Vagina (tissue), 2 donors: ENCODE measurements around the gene EML4. TPM values are rescaled to one million over a fixed set of nuclear protein-coding genes. Genes with fewer than 3 reads are reported as not detected.
A peak's percentile ranks its signal among the peaks of the same experiment; 100 is the strongest.

Experiments used
- DNase-seq, 2 donors: peaks; one replicate each; pipeline ENCODE4 v3.0.0-alpha.2; 2017; ENCODE audit errors: extremely low spot score in 2 of 2
- H3K27ac ChIP-seq: fragments of 200-600 bp; sonication (generic); one replicate; pipeline ENCODE4 v1.5.1; 2019
- H3K27me3 ChIP-seq: fragments of 200-600 bp; sonication (generic); one replicate; pipeline ENCODE4 v1.5.1; 2019
- H3K36me3 ChIP-seq, 2 donors: fragments of 200-600 bp; sonication (generic); one replicate each; pipeline ENCODE4 v1.5.1; 2017 to 2019
- H3K4me1 ChIP-seq: fragments of 200-600 bp; sonication (generic); one replicate; pipeline ENCODE4 v1.5.1; 2019
- H3K4me3 ChIP-seq, 2 donors: fragments of 200-600 bp; sonication (generic); 1 replicate in 1 of 2; 2 replicates in 1 of 2; pipeline ENCODE4 v1.5.1; 2016 to 2019
- H3K9me3 ChIP-seq: fragments of 200-600 bp; sonication (generic); one replicate; pipeline ENCODE4 v1.5.1; 2019
- POLR2A ChIP-seq, 2 donors: fragments of 450-650 bp; IDR thresholded peaks; one replicate each; pipeline ENCODE4 v1.6.1; 2017; ENCODE audit warnings: antibody characterized with exemption in 2 of 2, mild to moderate bottlenecking in 2 of 2, moderate library complexity in 2 of 2
- POLR2AphosphoS5 ChIP-seq, 2 donors: sonication (generic); formaldehyde crosslinking; IDR thresholded peaks; one replicate each; pipeline ENCODE4 v1.9.0; 2017; ENCODE audit warnings: antibody characterized with exemption in 2 of 2, mild to moderate bottlenecking in 2 of 2, low read depth in 1 of 2; ENCODE audit not compliant: insufficient read depth in 1 of 2
- intact Hi-C: fragments of 100-400 bp; cut with DNase I; formaldehyde crosslinking; loops from one replicate; pipeline ENCODE4 v1.15.1; 2023
- total RNA-seq: library from RNA; depleted of rRNA; stranded (reverse); fragments of >200 nt; gene quantifications from one replicate; pipeline ENCODE4 v1.2.3, GENCODE V29; 2016
- TF ChIP-seq, protein P1 (sequence below), 3 experiments: fragments of 450-650 bp in 2 of 3; fragments of 200-600 bp in 1 of 3; sonication (generic) in 1 of 3; IDR thresholded peaks; one replicate each; pipeline ENCODE4 v1.5.1; 2017 to 2019; ENCODE audit warnings: antibody characterized with exemption in 3 of 3, mild to moderate bottlenecking in 2 of 3, moderate library complexity in 2 of 3

EML4 gene
- total RNA-seq, 1 donor from 2014 or later: 26.0 TPM

GRCh38 chr2:42364658-42365057, 195.5 kb downstream of the EML4 start:
- TF ChIP-seq POLR2A (IDR thresholded peaks at IDR 0.05): no peak
- TF ChIP-seq, protein P1, sequence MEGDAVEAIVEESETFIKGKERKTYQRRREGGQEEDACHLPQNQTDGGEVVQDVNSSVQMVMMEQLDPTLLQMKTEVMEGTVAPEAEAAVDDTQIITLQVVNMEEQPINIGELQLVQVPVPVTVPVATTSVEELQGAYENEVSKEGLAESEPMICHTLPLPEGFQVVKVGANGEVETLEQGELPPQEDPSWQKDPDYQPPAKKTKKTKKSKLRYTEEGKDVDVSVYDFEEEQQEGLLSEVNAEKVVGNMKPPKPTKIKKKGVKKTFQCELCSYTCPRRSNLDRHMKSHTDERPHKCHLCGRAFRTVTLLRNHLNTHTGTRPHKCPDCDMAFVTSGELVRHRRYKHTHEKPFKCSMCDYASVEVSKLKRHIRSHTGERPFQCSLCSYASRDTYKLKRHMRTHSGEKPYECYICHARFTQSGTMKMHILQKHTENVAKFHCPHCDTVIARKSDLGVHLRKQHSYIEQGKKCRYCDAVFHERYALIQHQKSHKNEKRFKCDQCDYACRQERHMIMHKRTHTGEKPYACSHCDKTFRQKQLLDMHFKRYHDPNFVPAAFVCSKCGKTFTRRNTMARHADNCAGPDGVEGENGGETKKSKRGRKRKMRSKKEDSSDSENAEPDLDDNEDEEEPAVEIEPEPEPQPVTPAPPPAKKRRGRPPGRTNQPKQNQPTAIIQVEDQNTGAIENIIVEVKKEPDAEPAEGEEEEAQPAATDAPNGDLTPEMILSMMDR (IDR thresholded peaks at IDR 0.05): no peak
- intact Hi-C loops: no loop called here
- Histone ChIP-seq H3K4me3 (no peak overlapping the region), H3K27ac (no peak overlapping the region), H3K36me3 (no peaks in the 10 kb centered on the region), H3K9me3 (no peaks in the 10 kb centered on the region), H3K27me3 (no peaks in the 10 kb centered on the region), H3K4me1 (peaks cover 26% of the 10 kb centered on the region)
- DNase-seq: peak in 1 of 2 donors; percentile 3

- TF ChIP-seq POLR2A (IDR thresholded peaks at IDR 0.05): no peak
- no peak for TF ChIP-seq POLR2AphosphoS5 (IDR thresholded peaks at IDR 0.05; ENCODE audit: insufficient read depth in 1 of 2, low read depth in 1 of 2)
- H3K27me3 ChIP-seq: no peaks in the 10 kb centered on the region
- H3K27ac ChIP-seq: no peak overlapping the region
- no peaks in the 10 kb centered on the region for H3K9me3 ChIP-seq
- no peak overlapping the region for H3K4me3 ChIP-seq
- no peaks in the 10 kb centered on the region for H3K36me3 ChIP-seq
- no peak for DNase-seq
- H3K4me1 ChIP-seq: peaks cover 18% of the 10 kb centered on the region
- intact Hi-C loops: no loop called here
Measured at GRCh38 chr2:42366411-42366810, 197.3 kb downstream of the EML4 start.

GRCh38 chr2:42367835-42368234, 198.7 kb downstream of the EML4 start:
- no peak overlapping the region for H3K4me3 ChIP-seq
- H3K27ac ChIP-seq: no peak overlapping the region
- no peaks in the 10 kb centered on the region for H3K36me3 ChIP-seq
- DNase-seq: no peak
- peak in 1 of 2 donors; percentile 50 for TF ChIP-seq POLR2AphosphoS5 (IDR thresholded peaks at IDR 0.05; ENCODE audit: insufficient read depth in 1 of 2, low read depth in 1 of 2)
- TF ChIP-seq, protein P1 (IDR thresholded peaks at IDR 0.05): no peak
- no peaks in the 10 kb centered on the region for H3K9me3 ChIP-seq
- peaks cover 20% of the 10 kb centered on the region for H3K4me1 ChIP-seq
- intact Hi-C loops: no loop called here
- no peaks in the 10 kb centered on the region for H3K27me3 ChIP-seq

- H3K27ac ChIP-seq: no peak overlapping the region
- no peak overlapping the region for H3K4me3 ChIP-seq
Measured at GRCh38 chr2:42368817-42369531, 199.8 kb downstream of the EML4 start.

GRCh38 chr2:42369532-42370229, 200.5 kb downstream of the EML4 start:
- TF ChIP-seq, protein P1 (IDR thresholded peaks at IDR 0.05): no peak
- no peak for TF ChIP-seq POLR2AphosphoS5 (IDR thresholded peaks at IDR 0.05; ENCODE audit: insufficient read depth in 1 of 2, low read depth in 1 of 2)
- no peak for TF ChIP-seq POLR2A (IDR thresholded peaks at IDR 0.05)
- no peaks in the 10 kb centered on the region for H3K27me3 ChIP-seq
- no peak overlapping the region for H3K4me3 ChIP-seq
- no peak for DNase-seq
- H3K27ac ChIP-seq: no peak overlapping the region
- H3K4me1 ChIP-seq: peaks cover 20% of the 10 kb centered on the region
- intact Hi-C loops: no loop called here
- H3K9me3 ChIP-seq: no peaks in the 10 kb centered on the region
- no peaks in the 10 kb centered on the region for H3K36me3 ChIP-seq

More at GRCh38 chr2:42368817-42369531, 199.8 kb downstream of the EML4 start:
- no peaks in the 10 kb centered on the region for H3K27me3 ChIP-seq
- TF ChIP-seq POLR2A (IDR thresholded peaks at IDR 0.05) (no peak), POLR2AphosphoS5 (IDR thresholded peaks at IDR 0.05; ENCODE audit: insufficient read depth in 1 of 2, low read depth in 1 of 2) (no peak)
- TF ChIP-seq, protein P1 (IDR thresholded peaks at IDR 0.05): no peak
- no peak for DNase-seq
- H3K9me3 ChIP-seq: no peaks in the 10 kb centered on the region
- intact Hi-C loops: no loop called here
- H3K4me1 ChIP-seq: peaks cover 20% of the 10 kb centered on the region
- H3K36me3 ChIP-seq: no peaks in the 10 kb centered on the region
